ENCODE data around the gene FGF21.

FGF21 gene

DNA sequence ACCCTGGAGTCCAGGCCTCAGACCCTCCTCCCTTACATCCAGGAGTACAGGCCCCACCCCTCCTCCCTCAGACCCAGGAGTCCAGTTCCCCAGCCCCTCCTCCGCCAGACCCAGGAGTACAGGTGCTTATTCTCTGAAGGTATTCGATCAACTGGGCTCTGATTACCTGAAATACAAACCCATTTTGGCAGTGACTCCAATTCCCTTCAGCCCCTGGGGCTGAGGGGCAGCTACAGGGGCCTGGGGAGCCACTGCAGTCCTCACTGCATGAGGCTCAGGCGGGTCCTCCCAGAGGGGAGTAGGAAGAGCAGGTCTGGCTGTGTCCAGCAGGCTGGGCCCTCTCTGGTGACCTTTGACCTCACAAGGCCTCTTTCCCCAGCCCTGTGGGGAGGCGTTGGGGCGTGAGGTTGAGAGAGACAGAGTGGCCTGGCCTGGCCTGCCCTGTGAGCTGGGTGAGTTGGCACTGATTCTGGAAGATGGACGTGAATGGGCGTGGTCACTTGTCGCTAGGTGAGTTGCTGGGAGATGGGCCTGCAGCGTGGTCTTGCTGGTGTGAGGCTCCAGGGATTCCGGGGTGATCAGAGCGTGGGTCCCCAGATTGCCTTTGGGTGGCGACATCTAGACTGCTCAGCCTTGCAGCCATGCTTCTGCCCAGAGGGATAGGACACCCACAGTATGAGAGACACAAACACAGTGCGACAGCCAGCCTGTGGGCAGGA is 52.4 kb downstream of the FGF21 start:
- DNase-seq (ENCODE audit: extremely low read depth, low read depth): no peak
- no peak overlapping the region for H3K4me3 ChIP-seq (replicated peaks; ENCODE audit: low read depth, low read length)
- TF ChIP-seq, protein P1, sequence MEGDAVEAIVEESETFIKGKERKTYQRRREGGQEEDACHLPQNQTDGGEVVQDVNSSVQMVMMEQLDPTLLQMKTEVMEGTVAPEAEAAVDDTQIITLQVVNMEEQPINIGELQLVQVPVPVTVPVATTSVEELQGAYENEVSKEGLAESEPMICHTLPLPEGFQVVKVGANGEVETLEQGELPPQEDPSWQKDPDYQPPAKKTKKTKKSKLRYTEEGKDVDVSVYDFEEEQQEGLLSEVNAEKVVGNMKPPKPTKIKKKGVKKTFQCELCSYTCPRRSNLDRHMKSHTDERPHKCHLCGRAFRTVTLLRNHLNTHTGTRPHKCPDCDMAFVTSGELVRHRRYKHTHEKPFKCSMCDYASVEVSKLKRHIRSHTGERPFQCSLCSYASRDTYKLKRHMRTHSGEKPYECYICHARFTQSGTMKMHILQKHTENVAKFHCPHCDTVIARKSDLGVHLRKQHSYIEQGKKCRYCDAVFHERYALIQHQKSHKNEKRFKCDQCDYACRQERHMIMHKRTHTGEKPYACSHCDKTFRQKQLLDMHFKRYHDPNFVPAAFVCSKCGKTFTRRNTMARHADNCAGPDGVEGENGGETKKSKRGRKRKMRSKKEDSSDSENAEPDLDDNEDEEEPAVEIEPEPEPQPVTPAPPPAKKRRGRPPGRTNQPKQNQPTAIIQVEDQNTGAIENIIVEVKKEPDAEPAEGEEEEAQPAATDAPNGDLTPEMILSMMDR (IDR thresholded peaks at IDR 0.05; ENCODE audit: low read depth, low read length, missing control alignments): no peak
